H54 (cell line): ENCODE results near the gene ECPAS.
"Not testable (repeated sequence)": the region's sequence is repeated elsewhere in the genome, so short reads cannot be mapped to it uniquely, and the experiment has no call there.

Source experiments
- DNase-seq: peaks from one replicate; pipeline ENCODE4 v3.0.0; 2011; ENCODE audit warnings: low spot score, mixed read lengths; ENCODE audit not compliant: insufficient read length
- FAIRE-seq: peaks from 3 replicates; lab custom pipeline; 2011; peaks lifted over from hg19 to GRCh38; lab: Jason Lieb, UNC
- POLR2A ChIP-seq: IDR thresholded peaks from 2 replicates; pipeline ENCODE4 v1.6.1; 2011; ENCODE audit warnings: low read depth, mild to moderate bottlenecking, low read length

ECPAS gene

DNA sequence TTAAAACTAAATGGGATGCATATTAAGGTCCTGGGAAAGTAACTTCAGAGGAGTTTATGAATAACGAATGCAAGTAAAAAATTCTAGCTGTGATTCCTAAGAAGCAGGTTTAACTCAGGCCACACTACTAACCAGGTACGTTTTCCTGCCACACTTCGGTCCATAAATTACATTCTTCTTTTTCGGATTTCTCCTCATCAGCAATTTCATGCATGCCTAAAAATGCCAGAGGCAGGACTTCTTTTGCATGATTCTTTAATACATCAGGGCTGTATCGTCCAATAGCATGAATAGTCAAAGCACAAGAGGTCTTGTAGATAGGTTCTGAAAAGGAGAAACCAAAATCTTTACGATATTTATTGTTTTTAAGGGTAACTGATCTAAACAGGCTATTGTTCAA is 111.9 kb downstream of the ECPAS start:
- FAIRE-seq = no peak
- TF ChIP-seq POLR2A = no peak

DNA sequence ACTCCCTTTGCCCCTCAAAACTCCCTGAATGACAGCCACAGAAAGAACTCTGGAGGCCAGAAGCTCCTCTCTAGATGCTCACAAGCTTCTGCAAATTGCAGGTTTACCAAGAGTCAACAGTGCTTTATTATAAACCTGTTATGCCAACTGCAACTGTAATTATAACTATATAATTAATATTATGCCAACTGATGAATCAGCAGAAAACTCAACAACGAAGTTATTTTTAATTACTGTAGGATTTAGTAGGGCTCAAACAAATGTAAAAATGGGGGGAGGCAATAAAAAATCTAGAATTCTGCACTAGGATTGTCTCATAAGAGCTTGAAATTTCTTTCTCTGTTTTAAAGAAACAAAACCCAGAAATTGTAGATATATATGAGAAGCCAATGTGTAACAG is 117.2 kb downstream of the ECPAS start:
- no peak for TF ChIP-seq POLR2A
- FAIRE-seq (no peak), DNase-seq (no peak)

More for the DNA sequence above, 111.9 kb downstream of the ECPAS start:
- no peak for DNase-seq

DNA sequence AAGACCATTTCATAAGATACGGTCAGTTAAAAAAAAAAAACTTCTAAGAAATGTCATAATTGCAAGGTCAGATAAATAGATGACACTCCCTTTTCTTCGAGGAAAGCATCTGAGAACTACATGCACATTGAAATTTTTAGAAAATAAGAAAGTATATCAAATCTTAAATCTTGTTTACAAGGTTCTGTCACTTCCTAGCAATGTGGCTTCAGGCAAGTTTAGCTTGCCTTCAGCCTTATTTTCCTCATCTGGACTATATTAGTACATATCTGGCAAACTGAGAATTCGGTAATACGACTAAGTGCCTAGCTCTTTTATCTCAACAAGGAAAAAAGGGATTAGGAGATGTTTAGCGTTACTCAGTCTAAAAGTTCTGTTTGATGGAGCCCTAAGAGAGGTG is 121.7 kb downstream of the ECPAS start:
- DNase-seq (no peak), FAIRE-seq (no peak)
- no peak for TF ChIP-seq POLR2A

DNA sequence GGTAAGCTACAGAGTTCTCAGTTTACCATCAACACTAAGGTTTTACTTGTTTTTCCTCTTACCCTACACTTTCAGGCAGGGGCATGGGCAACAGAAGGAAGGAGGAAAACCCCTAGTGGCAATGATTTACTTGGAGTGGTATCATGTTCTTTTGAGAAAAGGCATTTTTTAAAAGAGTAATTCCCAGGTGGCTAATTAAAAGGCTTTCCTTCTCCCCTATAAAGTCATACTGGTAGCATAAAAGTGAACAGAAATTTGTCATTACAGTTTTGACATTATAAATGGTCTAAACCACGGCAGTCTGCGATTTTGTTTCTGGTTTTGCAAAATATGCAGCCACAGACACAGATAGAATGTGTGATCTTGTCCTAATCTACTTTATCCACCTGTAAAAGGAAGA is 123.3 kb downstream of the ECPAS start:
- FAIRE-seq (no peak), DNase-seq (no peak)
- no peak for TF ChIP-seq POLR2A

DNA sequence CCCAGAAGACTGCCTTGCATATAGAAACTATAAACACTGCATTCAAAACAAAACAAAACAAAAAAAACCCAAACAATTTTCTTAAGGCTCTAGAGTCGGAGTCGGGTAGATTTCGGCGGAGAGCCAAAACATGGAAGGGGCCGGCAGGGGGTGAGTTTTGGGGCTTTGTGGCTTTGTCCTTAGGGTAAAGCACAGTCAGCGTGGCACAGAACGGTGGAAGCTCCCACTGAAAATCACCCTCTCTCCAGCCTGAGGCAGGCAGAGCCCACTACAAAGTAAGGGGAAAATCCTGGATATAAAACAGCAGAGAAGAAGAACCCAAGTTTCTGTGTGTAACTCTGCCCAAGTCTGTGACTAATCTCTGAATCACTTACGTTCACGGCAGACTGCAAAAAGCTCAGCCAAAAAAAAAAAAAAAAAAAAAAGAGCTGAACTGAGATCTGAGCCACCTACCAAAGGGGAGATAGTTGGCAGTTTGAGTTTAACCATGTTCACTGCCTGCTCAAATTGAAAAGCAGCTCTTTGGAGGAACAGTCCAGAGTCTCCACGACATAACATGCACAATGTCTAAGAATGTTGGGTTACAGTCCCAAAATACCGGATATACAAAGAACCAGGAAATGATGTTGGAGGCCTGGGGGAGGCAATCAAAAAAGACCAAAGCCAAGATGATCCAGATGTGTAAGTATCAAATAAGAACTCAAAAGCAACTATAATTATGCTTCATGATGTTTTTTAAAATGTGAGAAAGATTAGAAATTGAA is 127.5 kb downstream of the ECPAS start:
- TF ChIP-seq POLR2A = no peak
- FAIRE-seq (peak; percentile 96), DNase-seq (peak; percentile 45)

DNA sequence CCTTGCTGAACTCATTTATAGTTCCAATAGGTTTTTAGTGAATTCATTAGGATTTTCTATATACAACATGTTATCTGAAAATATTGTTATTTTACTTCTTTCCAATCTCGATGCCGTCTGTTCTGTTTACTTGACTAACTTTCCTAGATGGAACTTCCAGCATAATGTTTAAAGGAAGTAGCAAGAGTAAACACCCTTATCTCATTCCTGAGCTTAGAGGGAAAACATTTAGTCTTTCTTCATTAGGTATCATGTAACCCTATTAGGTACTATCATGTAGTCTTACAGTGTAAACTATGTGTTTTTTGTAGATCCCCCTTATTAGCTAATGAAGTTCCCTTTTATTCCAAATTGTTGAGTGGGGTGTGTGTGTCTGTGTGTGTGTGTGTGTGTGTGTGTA is 131.6 kb downstream of the ECPAS start:
- no peak for TF ChIP-seq POLR2A
- DNase-seq (no peak), FAIRE-seq (no peak)

DNA sequence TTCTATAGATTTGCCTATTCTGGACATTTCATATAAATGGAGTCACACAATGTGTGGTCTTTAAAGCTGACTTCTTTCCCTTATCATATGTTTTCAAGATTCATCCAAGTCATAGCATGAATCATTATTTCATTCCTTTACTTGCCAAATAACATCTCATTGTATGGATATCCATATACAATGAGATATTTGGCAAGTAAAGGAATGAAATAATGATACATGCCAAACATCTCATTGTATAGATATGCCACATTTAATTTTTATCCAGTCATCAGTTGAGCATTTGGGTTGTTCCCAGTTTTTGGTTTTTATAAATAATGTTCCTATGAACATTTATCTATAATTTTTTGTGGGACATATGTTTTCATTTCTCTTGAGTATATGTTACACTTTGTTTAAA is 133.6 kb downstream of the ECPAS start:
- FAIRE-seq (no peak), DNase-seq (no peak)
- no peak for TF ChIP-seq POLR2A

DNA sequence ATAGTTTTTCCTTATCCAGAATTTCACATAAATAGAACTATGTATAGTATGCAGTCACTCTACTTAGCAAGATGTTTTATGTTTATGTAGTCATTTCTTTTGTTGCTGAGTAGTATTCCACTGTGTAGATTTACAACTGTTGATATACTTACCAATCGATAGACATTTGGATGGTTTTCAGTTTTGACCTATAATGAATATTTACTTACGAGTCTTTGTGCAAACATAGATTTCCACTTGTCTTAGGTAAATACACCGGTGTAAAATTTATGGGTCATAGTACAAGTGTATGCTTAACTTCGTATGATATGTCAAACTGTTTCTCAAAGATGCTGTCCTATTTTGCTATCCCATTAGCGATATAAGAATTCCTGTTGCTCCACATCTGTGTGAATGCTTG is 134.4 kb downstream of the ECPAS start:
- DNase-seq (no peak), FAIRE-seq (no peak)
- no peak for TF ChIP-seq POLR2A

DNA sequence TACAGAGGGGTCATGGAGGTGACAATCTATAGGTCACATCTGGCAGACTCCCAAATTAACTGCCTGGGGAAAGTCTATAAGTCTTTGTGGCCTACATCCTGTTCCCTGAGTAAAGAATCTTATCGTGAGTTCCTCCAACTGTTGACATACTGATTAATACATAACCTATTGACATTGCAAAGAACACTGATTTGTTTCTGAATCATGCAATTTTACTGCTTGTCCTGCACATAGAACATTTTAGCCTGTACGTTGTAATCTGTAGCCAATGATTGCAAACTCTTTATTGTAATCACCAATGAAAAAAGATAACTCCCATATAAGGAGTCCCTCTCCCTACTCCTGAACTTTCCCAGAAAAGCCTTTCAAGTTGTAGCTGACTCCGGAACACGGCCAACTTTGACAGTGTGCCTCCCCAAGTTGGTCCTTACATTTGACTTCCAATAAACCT is 135.3 kb downstream of the ECPAS start:
- TF ChIP-seq POLR2A = no peak
- no peak for DNase-seq
- no peak for FAIRE-seq

DNA sequence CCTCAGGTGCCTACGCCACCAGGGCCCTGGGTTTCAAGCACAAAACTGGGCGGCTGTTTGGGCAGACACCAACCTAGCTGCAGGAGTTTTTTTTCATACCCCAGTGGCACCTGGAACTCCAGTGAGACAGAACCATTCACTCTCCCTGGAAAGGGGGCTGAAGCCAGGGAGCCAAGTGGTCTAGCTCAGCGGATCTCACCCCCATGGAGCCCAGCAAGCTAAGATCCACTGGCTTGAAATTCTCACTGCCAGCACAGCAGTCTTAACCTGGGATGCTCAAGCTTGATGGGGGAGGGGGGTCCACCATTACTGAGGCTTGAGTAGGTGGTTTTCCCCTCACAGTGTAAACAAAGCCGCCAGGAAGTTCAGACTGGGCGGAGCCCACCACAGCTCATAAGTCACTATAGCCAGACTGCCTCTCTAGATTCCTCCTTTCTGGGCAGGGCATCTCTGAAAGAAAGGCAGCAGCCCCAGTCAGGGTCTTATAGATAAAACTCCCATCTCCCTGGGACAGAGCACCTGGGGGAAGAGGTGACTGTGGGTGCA is 149.8 kb downstream of the ECPAS start:
- not testable (repeated sequence) for DNase-seq, FAIRE-seq

DNA sequence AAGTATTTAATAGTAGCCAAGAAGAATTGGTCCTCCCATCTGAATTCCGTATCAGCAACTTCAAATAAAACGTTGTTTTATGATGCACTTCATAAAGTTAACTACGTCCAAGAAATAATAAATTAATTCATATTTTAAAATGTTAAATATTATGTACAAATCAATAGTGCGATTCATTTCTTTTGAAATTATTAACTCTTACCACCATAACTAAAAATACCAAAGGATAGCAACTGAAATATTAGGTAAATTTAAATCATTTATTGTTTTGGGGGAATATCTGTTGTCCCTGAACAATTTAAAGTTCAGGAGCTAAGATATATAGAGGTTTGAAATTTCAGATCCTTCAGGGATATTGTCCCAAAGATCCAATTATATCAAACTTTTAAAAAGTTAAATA is 154.1 kb downstream of the ECPAS start, which contains the start of gene OR2K2:
Gene OR2K2, minus strand, starts transcription at position 101 of the 400 bp plus-strand sequence. CDS start 1,791 bp downstream, outside the sequence.
- no peak for DNase-seq
- TF ChIP-seq POLR2A = no peak
- no peak for FAIRE-seq

DNA sequence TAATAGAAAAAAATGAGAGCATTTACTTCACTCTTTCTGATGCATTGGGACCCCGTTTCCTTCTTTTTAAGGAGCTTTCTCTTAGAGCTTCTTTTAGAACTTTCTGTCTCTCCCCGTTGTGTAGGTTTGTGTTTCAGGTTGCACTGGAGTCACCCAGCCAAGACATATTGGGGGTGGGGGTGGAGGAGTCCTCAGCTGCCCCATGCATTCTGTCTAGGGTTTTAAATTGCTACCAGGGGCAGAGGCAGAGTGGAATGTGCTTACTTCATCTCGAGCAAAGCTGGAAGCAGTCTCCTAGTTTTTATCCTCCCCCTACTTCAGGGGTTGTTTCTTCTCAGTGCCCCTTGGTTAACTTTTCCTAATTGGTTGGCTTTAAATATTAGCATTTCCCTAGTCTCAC is 163.6 kb downstream of the ECPAS start:
- DNase-seq = no peak
- TF ChIP-seq POLR2A = no peak
- no peak for FAIRE-seq

DNA sequence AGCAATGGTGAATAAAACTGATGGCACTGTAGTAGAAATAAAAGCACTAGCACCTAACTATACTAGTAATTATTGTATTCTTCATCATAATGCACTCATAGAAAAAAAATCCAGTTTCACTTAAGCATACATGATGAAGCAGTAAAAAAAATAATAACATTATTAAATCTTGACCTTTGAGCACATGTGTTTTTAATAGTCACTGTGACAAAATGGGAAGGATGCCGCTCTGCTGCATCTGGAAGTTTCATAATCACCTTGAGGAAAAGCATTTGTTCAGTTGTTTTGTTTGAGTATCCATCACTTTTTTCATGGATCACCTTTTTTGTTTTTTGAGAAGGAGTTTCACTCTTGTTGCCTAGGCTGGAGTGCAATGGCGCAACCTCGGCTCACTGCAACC is 167.4 kb downstream of the ECPAS start:
- no peak for DNase-seq
- no peak for TF ChIP-seq POLR2A
- FAIRE-seq = no peak
